Neuronal stem cell (in vitro differentiated cells): ENCODE measurements around the gene MSANTD7.
A peak's percentile ranks its signal among the peaks of the same experiment; 100 is the strongest.

Experiments used
- DNase-seq: peaks from one replicate; pipeline ENCODE4 v3.0.0-alpha.2; 2013; ENCODE audit warnings: low spot score
- H2AFZ ChIP-seq: one replicate; pipeline ENCODE4 v1.6.1; 2013; ENCODE audit warnings: mild to moderate bottlenecking, low read length, inconsistent platforms
- H2AK5ac ChIP-seq: 2 replicates; pipeline ENCODE4 v1.6.1; 2013; ENCODE audit warnings: low read depth, mild to moderate bottlenecking, inconsistent platforms, low read length, moderate library complexity, mixed read lengths
- H2BK120ac ChIP-seq: 2 replicates; pipeline ENCODE4 v1.6.1; 2013; ENCODE audit warnings: low read depth, mild to moderate bottlenecking, inconsistent platforms, low read length, moderate library complexity, mixed read lengths
- H2BK12ac ChIP-seq: one replicate; pipeline ENCODE4 v1.6.1; 2013; ENCODE audit warnings: low read length, inconsistent platforms
- H2BK15ac ChIP-seq: 2 replicates; pipeline ENCODE4 v1.6.1; 2013; ENCODE audit warnings: mild to moderate bottlenecking, low read length, inconsistent platforms, mixed read lengths
- H2BK5ac ChIP-seq: one replicate; pipeline ENCODE4 v1.6.1; 2013; ENCODE audit warnings: inconsistent platforms, mild to moderate bottlenecking, low read length, moderate library complexity
- H3K14ac ChIP-seq: one replicate; pipeline ENCODE4 v1.6.1; 2013; ENCODE audit warnings: low read length, inconsistent platforms
- H3K18ac ChIP-seq: 2 replicates; pipeline ENCODE4 v1.6.1; 2013; ENCODE audit warnings: low read length, inconsistent platforms
- H3K23ac ChIP-seq: 2 replicates; pipeline ENCODE4 v1.6.1; 2013; ENCODE audit warnings: low read depth, mild to moderate bottlenecking, mixed read lengths, low read length, inconsistent platforms; ENCODE audit not compliant: poor library complexity
- H3K27ac ChIP-seq: replicated peaks from 3 replicates; pipeline ENCODE4 v1.5.1; 2013; ENCODE audit warnings: low read length, inconsistent platforms
- H3K27me3 ChIP-seq, 3 experiments: 2 replicates each; pipeline ENCODE4 v1.6.1; 2013; ENCODE audit warnings: low read length in 3 of 3, mild to moderate bottlenecking in 2 of 3, inconsistent platforms in 1 of 3, low read depth in 1 of 3, mixed read lengths in 1 of 3, moderate library complexity in 1 of 3; ENCODE audit not compliant: control insufficient read depth in 3 of 3, insufficient read depth in 3 of 3
- H3K36me3 ChIP-seq, 2 donors: replicated peaks in 1 of 2; 2 replicates each; pipeline ENCODE4 v1.6.1; 2013; ENCODE audit warnings: low read length in 2 of 2; ENCODE audit not compliant: control insufficient read depth in 2 of 2, insufficient read depth in 2 of 2
- H3K4ac ChIP-seq: 2 replicates; pipeline ENCODE4 v1.6.1; 2013; ENCODE audit warnings: inconsistent platforms, mild to moderate bottlenecking, low read length, moderate library complexity
- H3K4me1 ChIP-seq, 2 donors: 1 replicate in 1 of 2; 2 replicates in 1 of 2; pipeline ENCODE4 v1.6.1; 2013; ENCODE audit warnings: low read length in 2 of 2, low read depth in 1 of 2; ENCODE audit not compliant: control insufficient read depth in 2 of 2, insufficient read depth in 1 of 2
- H3K4me2 ChIP-seq: one replicate; pipeline ENCODE4 v1.6.1; 2013; ENCODE audit warnings: mild to moderate bottlenecking, low read length, inconsistent platforms; ENCODE audit not compliant: insufficient read depth, poor library complexity, severe bottlenecking
- H3K4me3 ChIP-seq, 2 donors: 2 replicates each; pipeline ENCODE4 v1.5.1; 2013; ENCODE audit warnings: low read length in 2 of 2, mild to moderate bottlenecking in 2 of 2, inconsistent platforms in 1 of 2, moderate library complexity in 1 of 2
- H3K79me1 ChIP-seq: one replicate; pipeline ENCODE4 v1.6.1; 2013; ENCODE audit warnings: low read depth, mild to moderate bottlenecking, inconsistent platforms, low read length, moderate library complexity
- H3K9ac ChIP-seq: one replicate; pipeline ENCODE4 v1.6.1; 2013; ENCODE audit warnings: mild to moderate bottlenecking, low read depth, low read length, inconsistent platforms; ENCODE audit not compliant: poor library complexity
- H3K9me3 ChIP-seq, 2 donors: replicated peaks in 1 of 2; 2 replicates each; pipeline versions ENCODE3 to v1.6.1; 2013; ENCODE audit warnings: low read length in 2 of 2, mild to moderate bottlenecking in 2 of 2, inconsistent platforms in 1 of 2, low read depth in 1 of 2, mixed read lengths in 1 of 2, moderate library complexity in 1 of 2; ENCODE audit not compliant: control insufficient read depth in 2 of 2, insufficient read depth in 1 of 2
- H4K8ac ChIP-seq: one replicate; pipeline ENCODE4 v1.6.1; 2013; ENCODE audit warnings: low read depth, mild to moderate bottlenecking, inconsistent platforms, low read length, moderate library complexity
- H4K91ac ChIP-seq: one replicate; pipeline ENCODE4 v1.6.1; 2013; ENCODE audit warnings: low read length, low read depth, mild to moderate bottlenecking, inconsistent platforms; ENCODE audit not compliant: poor library complexity
- WGBS, 2 donors: extraction: QIAGEN DNeasy Blood & Tissue Kit; methylation state at CpG; one replicate each; pipeline ENCODE4 v1.1.7; 2013; ENCODE audit warnings: missing lambda C conversion rate in 2 of 2, mixed read lengths in 1 of 2; ENCODE audit not compliant: insufficient read length in 2 of 2, insufficient replicate concordance in 1 of 2; ENCODE audit errors: extremely low coverage in 2 of 2; 5-methylcytosine and 5-hydroxymethylcytosine counted together

Gene MSANTD7

GRCh38 chr10:14821635-14822375 is 16.3 kb upstream of the MSANTD7 start:
- Histone ChIP-seq H2BK120ac (no peak overlapping the region), H2AK5ac (no peak overlapping the region), H4K8ac (no peak overlapping the region), H3K27me3 (peaks cover 0 to 2% (median 0%) of the 10 kb centered on the region in 3 experiments), H4K91ac (no peak overlapping the region), H2BK15ac (no peak overlapping the region), H3K14ac (no peak overlapping the region), H3K23ac (no peak overlapping the region), H3K9ac (no peak overlapping the region), H2AFZ (no peak overlapping the region), H3K9me3 (no peaks in the 10 kb centered on the region), H3K4me3 (no peak overlapping the region), H3K4me1 (no peaks in the 10 kb centered on the region), H3K27ac (no peak overlapping the region), H3K4ac (no peak overlapping the region), H2BK5ac (no peak overlapping the region), H3K4me2 (no peak overlapping the region), H3K36me3 (no peaks in the 10 kb centered on the region), H3K18ac (no peak overlapping the region), H3K79me1 (no peaks in the 10 kb centered on the region), H2BK12ac (no peak overlapping the region)
- no CpG with 5 or more reads among the region's 6 CpGs for WGBS, 2 donors
- no peak for DNase-seq

- Histone ChIP-seq H3K27ac (no peak overlapping the region), H3K4ac (no peak overlapping the region), H3K27me3 (peaks cover 0 to 2% (median 0%) of the 10 kb centered on the region in 3 experiments), H3K9me3 (no peaks in the 10 kb centered on the region), H3K36me3 (no peaks in the 10 kb centered on the region), H2AFZ (no peak overlapping the region), H3K4me1 (no peaks in the 10 kb centered on the region), H4K91ac (no peak overlapping the region), H2BK15ac (no peak overlapping the region), H2BK5ac (no peak overlapping the region), H3K79me1 (no peaks in the 10 kb centered on the region), H2BK120ac (no peak overlapping the region), H2AK5ac (no peak overlapping the region), H3K4me2 (no peak overlapping the region), H2BK12ac (no peak overlapping the region), H3K18ac (no peak overlapping the region), H4K8ac (no peak overlapping the region), H3K14ac (no peak overlapping the region), H3K23ac (no peak overlapping the region), H3K4me3 (no peak overlapping the region), H3K9ac (no peak overlapping the region)
- peak; percentile 12 for DNase-seq
- WGBS, 2 donors = no CpG with 5 or more reads among the region's 3 CpGs
These were observed 15.0 kb upstream of the MSANTD7 start for GRCh38 chr10:14822879-14823755.

GRCh38 chr10:14823966-14824365 is 14.1 kb upstream of the MSANTD7 start:
- no peaks in the 10 kb centered on the region for H3K36me3 ChIP-seq
- no peak overlapping the region for H3K23ac ChIP-seq
- H3K27ac ChIP-seq = no peak overlapping the region
- WGBS, 2 donors = no CpG with 5 or more reads among the region's 3 CpGs
- H4K91ac ChIP-seq = no peak overlapping the region
- no peak overlapping the region for H2AK5ac ChIP-seq
- no peak overlapping the region for H2BK15ac ChIP-seq
- H3K4me2 ChIP-seq = no peak overlapping the region
- no peaks in the 10 kb centered on the region for H3K9me3 ChIP-seq
- no peak overlapping the region for H3K9ac ChIP-seq
- H3K27me3 ChIP-seq = peaks cover 0 to 2% (median 0%) of the 10 kb centered on the region in 3 experiments
- no peaks in the 10 kb centered on the region for H3K4me1 ChIP-seq
- H2BK120ac ChIP-seq = no peak overlapping the region
- no peak for DNase-seq
- H3K14ac ChIP-seq = no peak overlapping the region
- H4K8ac ChIP-seq = no peak overlapping the region
- no peak overlapping the region for H3K4ac ChIP-seq
- H3K79me1 ChIP-seq = no peaks in the 10 kb centered on the region
- H2BK5ac ChIP-seq = no peak overlapping the region
- no peak overlapping the region for H3K4me3 ChIP-seq
- no peak overlapping the region for H2AFZ ChIP-seq
- no peak overlapping the region for H2BK12ac ChIP-seq
- H3K18ac ChIP-seq = no peak overlapping the region
